SIG-M5 treated with dmso at 0.1 percent for 504 hours (cell line): ENCODE measurements around the gene STOM.
A peak's percentile ranks its signal among the peaks of the same experiment; 100 is the strongest.

Experiments
- DNase-seq: peaks from one replicate; lab custom pipeline; 2025; ENCODE audit not compliant: unreplicated experiment; lab: John Stamatoyannopoulos, UW

STOM gene

DNA sequence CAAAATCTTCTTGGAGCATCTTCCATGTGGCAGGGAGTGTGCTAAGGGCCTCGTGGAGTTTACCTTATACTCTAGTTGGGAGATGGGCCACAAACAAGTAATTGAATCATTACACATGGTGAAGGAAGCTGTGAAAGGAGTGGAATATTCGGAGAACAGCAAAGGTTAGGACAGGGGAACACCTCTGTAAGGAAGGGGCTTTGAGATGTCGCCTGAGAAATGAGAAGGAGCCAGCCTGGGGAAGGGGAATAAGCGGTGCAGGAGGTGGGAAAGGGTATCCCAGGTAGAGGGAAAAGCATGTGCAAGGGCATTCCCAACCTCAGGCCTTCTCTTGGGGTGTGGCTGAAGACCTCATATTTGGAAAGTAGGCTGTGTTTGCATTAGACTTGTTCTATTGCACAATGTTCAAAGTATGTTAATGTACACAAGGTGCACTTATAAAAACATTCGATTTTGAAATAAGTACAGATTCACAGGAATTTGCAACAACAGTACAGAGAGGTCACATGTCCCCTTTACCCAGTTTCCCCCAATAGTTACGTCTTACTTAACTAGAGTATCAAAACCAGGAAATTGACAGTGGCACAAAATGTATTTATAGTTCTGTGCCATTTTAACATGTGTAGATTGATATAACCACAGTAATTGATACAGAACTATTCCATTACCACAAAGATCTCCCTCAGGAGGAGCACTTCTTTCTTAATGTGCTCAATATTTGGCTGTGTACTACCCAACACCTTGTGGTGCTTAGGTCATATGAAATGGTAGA is 2.4 kb upstream of the STOM start:
- DNase-seq, result peak; percentile 16

DNA sequence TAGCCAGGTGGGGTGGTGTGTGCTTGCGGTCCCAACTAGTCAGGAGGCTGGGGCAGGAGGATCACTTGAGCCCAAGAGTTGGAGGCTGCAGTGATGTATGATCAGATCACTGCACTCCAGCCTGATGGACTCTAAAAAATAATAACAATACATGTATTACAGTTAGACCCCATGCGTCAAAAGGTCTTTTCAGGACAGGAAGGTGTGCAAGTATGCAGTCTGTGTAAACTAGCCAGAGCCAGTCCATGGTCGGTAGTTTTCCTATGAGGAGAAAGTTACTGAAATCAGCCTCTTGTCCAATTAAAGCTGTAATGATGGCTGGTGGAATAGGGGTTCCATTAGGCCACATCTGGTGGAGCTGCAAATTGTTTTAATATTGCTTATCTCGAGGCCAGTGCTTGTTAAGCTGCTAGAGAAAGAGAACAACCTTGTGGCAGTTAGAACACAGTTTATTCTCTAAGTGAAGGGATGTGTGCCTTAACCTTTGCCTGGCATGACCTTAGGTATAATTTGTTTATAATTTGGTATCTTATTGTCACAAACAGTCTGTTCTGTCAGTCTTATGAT is 1.5 kb upstream of the STOM start:
- DNase-seq, result no peak

DNA sequence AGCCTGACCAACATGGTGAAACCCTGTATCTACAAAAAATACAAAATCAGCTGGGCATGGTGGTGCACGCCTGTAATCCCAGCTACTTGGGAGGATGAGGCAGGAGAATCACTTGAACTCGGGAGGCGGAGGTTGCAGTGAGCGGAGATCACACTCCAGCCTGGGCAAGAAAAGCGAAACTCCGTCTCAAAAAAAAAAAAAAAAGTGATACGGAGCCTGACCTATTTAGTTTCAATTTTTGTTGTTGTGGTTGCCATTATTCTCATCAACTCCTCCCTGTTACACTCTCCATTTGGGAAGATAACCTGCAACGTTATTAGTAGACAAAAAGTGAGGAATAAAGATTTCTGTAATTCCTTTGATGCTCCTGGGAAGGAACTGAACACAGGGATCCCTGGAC is 1.3 kb downstream of the STOM start:
- no peak for DNase-seq

DNA sequence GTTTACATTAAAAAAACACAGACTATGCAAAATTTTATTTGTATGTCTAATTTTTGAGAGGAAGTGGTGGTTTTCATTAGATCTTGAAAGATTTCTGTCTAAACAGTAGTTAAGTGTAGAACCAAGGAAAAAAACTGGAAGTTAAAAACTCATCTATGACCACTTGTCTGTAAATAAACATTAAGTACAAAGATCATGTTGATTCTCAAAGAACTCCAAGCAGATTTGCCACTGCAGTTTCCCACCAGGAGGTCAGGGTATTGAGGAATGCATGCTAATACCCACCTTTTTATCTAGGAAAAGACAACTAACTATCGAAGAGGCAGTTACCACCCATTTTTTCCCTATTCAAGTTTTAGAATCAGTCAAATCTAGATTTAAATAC is 1.9 kb downstream of the STOM start:
- no peak for DNase-seq

DNA sequence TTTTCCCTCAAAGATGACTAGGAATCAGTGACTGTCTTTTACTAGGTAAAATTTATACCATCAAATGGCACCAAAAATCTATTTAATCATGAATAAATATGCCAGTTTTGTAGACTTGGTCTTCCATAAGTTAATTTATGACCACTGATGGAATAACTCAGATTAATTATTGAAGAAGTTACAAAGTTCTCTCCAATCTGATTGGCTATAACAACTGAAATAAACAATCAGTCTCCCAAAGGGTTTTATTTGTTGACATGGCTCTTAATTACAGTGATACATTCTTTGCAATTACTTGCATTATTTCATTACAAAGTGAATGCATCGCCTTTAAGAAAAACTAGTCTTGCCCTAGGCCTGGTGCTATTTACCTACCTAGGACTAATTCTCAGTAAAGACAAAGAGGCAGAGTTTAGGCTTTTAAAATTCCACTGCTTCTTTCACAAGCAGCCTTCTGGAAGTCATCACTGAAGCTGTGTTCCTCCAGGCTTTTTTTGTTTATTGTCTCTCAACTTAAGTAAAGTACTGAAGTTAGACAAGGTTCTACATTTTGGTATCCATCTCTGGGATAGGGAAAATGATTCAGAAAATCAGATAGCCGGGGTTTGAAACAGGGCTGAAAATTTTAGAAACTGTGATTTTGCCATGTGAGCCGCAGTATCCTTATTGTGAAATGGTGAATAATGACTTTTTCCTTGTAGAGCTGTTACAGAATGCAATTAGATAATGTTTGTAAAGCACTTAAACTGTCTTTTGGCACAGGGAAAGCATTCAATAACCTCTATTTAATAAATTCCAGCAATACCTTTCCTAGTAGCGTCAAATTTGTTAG is 2.5 kb downstream of the STOM start:
- no peak for DNase-seq

DNA sequence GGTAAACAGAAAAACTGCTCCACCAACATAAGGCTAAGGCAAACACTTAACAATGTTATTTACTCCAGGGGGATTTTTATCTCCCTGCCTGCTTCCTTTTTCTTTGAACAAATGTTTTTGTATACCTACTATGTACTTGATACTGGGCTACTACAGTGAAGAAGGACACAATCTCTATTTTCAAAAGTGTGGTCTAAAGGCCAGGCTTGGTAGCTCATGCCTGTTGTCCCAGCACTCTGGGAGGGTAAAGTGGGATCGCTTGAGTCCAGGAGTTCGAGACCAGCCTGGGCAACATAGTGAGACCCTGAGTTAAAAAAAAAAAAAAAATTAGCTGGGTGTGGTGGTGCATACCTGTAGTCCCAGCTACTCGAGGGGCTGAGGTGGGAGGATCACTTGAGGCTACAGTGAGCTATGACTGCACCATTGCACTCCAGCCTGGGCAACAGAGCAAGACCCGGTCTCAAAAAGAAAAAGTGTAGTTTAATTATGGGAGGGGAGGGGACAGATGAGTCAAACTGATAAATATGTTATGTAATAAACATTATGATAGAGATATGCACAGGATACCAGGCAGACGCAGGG is 3.3 kb downstream of the STOM start:
- no peak for DNase-seq

DNA sequence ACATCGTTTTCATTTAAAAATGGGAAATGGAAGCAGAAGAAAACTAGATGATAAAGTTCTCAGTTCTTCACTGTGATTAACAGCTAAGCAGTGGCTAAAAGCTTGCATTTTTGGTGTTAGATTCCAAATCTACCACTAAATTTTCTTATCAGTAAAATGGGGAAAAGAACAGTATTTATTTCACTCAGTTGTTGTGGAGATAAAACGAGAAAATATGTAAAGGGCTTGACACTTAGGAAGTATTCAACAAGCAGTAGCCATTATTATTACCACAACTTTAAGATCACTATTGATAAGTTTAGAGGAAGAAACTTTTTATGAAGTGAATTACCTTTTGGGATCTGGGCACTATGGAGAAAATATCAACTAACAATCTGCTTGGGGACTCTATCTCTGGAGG is 4.5 kb downstream of the STOM start:
- no peak for DNase-seq

DNA sequence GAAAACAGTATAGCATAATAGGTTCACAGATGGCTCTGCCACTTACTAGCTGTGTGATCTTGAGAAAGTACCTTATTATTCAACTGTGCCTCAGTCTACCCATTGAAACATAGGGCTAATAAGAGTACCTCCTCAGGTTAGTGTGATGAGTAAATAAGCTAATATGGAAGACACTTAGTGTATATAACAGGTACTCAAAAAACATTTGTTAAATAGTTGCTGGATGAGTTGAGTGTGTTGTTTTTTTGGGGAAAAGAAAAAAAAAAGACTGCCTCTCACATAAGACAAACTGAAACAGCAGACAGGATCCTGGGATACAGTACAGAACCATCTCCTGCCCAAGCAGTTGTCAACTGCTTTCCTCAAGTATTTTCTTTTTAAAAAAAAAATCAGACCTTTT is 5.2 kb downstream of the STOM start:
- DNase-seq, result no peak

DNA sequence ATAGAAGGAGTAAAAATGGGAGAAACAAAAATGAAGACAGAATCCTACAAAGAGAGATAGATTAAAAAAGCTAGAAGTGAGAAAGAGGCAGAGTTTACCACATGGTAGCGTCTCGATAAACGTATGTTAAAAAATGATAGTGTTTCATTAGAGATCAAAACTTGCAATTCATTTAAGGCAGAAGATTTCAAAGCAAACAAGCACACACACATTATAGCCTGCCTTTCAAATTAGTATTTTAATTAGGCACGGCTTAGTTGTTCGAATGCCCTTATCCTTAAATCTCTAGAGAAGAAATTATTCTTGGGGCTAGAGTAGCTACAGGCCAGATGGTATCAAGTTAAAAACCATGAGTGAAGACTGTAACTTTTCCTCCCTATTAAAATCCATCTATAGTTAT is 6.0 kb downstream of the STOM start:
- DNase-seq, result no peak

DNA sequence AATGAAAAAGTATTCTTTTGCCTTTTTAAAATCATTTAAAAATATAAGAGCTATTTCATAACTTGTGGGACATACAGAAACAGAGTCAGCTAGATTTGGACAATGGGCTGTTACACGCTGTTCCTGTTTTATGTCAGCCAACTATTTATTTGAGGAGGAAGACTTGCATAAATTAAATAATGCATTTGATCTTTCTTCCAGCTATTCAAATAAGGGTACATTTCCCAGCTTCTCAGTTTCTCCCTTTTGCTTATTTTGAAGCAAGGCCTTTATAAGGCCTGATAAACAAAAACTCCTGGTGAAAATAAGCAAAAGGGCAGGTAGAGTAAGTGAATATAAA is 6.5 kb downstream of the STOM start:
- no peak for DNase-seq

DNA sequence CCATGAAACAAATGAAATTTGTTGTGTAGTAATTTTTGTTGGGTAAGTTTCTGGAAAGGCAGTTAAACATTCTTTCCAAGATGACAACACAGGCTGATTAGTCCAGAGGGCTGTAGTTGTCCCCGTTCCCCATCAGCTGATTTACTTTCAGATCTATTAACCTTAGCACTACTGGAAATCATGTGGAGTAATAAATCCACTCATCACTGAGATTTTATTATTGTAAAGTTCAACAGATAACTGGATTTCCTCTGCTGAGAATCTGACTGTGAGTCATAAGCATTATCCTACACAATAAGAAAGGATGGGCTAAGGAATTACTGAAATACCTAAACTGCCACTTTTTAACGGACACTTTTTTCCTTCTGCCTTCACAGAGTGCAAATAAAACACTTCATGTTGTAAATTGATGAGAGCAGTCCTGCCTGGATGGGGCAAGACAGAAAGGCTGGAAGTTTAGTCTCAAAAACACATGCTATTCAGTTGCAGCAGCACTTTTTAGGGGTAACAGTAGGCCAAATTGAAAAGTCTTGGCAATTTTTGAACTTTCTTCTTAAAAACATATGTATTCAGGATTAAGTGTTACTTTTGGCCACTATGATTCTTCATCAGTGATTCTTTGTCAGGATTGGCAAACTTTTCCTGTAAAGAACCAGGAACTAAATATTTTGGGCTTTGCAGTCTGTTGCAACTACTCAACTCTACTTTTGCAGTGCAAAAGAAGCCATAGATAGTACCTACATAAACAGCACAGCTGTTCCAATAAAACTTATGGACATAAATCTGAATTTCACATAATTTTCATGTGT is 7.0 kb downstream of the STOM start:
- DNase-seq, result no peak

DNA sequence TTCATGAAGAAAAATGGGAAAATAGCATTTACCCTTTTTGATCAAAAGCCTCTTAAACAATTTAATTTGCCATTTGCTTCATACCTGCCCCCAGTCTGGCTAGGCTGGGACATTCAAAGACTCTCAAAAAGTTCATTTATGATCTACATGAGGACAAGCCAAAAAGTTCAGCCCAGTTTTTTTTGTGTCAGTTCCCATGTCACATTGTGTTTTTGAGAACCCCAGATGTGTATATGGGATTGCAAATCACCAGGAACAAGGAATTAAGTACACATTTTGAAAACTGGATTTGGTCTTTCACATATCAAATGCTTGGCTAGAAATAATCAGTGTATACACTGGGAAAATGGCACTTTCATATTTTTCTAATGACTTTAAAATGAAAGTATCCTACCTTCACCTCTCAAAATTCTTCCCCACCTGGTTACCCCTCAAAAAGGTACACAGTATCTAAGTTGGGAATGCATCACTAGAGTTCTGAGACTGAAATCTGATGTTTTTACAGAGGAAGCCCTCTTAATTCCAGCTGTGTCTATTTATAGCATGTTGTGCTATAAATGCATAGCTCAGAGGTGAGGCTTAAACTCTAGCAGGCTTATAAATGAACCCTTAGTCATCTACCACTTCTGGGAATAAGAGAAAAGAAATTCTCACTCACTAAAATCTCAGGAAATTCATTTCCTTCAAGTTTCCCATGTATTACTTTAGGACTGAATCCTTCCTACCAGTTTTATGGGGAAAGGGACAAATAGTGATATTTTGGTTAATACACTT is 9.3 kb downstream of the STOM start:
- no peak for DNase-seq

DNA sequence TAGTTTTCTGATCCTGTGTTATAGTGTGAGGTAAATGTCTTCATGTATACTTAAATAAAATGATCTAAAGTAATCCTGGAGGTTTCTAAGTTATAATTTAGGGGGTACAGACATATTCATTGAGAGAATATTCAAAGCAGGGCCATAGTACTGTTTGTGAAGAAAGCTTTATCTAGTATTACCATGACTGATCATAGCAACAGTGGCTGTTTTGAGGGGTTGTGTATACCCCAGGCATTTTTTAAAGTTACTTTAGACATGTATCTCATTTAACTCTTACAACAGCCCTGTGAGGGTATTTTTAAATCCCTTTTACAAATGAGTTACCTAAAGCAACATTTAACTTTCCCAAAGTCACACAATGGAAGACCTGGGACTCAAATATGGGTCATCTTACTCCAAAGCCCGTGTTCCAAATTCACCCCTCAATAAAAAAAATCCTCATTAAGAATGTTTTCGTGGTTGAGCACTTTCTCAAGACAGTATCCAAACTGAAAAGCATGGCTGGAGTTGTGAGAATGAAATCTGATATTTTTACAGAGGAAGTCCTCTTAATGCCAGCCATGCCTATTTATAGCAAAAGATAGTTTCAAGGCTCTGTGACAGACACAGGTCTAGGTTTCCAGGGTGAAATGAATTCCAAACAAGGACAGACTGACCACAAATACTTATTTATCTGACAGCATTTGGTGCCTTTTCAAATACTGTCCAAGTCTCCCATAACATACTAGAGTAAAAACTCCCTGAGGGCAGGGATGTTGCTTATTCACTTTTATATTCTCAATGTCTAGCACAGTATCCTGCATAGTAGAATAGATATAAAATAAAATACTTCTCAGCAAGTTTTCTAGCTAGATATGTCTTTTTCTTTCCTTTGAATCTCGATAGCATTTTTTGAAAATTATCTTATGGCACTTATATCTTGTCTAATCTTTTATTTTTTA is 10.4 kb downstream of the STOM start:
- DNase-seq, result no peak

DNA sequence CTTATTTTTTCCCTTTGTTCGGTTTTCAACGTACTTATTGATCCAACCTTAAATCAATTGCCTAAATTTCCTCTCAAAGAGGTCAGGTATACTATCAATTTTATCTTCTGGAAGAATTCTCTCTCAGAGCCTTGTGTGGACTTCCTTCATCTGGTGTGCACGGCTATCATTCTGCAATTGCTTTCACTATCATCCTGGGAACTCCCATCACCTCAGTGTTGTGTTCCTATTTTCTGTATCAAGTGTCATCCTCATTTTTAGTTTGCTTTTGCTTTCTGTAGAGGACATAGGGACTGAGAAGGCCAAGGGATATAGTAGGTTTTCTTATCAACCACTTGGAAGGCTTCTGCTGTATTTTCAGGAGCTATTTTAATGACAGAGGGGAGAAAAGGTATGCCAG is 11.3 kb downstream of the STOM start:
- DNase-seq, result no peak

DNA sequence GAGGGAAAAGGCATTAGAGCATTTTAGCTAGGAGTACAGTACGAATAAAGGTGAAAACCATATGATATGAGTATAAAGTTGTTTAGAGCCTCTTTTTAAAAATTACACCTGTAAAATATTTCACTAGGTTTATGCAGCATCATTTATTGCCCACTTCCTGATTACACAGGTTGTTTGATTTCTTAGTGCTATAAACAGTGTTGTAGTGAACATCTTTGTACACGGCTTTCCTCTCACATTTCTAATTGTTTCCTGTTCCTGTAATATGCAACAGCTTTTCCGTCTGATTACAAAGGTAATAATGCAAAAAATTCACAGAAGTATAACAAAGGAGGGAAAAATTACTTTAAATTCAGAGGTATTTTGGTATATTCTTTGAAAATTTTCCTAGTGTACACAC is 13.0 kb downstream of the STOM start:
- DNase-seq, result no peak

DNA sequence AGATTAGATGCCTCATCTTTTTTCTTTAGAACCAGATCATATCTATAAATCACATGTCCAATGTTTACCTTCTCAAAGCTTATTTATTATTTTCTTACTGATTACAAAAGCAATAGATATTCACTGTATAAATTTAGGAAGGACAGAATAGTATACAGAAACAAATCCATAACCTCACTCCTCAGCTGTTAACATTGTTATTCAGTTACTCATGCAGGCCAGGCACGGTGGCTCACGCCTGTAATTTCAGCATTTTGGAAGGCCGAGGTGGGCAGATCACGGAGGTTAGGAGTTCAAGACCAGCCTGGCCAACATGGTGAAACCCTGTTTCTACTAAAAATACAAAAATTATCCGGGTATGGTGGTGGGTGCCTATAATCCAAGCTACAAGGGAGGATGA is 15.3 kb downstream of the STOM start:
- DNase-seq, result no peak

DNA sequence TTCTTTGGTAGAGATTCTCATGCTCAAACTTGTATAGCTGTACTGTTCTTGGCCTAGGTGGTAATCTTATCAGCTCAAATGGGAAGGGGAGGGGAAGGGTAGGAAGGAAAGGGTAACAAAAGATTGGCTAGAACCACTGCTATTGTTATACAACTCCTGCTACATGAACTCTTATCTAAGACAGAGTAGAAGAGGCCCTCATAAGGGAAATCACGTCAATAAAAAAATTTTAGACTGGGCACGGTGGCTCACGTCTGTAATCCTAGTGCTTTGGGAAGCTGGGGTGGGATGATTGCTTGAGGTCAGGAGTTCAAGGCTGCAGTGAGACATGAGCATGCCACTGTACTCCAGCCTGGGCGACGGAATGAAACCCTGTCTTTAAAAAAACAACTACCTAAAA is 15.9 kb downstream of the STOM start:
- no peak for DNase-seq

DNA sequence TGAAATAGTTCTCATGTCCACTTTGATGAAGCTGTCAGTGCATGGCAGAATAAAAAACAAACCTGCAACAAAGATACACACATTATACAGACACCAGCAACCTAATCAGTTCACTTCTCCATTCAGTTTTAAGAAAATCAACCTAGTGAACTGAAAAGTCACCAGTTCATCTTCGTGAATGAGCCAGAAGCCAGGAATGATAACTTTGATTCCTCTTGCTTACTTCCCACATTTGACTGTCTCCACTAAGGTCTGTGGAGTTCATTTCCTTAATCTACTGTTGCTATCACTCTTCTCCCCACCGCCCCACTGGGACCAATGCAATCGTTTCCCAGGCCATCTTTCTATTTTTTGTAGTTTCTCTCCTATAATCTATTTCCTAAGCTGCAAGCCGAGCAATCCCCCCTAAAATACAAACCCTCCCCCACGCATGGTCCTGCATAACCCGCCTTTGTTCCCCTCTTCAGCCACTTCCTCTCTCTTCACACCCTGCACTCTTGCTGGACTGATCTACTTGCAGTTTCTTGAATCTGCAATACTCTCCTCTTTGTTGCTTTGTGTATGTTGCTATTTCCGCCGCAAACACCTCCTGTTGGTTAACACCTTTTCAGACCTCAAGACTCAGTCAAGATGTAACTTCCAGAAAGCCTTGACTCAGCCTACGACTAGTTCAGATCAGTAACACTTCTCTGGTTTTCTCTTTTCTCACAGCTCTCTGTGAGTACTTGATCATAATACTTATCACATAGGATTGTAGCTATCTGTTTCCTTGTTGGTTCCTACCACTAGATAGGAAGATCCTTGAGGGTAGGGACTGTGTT is 16.6 kb downstream of the STOM start:
- DNase-seq, result peak; percentile 31
